Activated T-cell treated with anti-CD3 and anti-CD28 coated beads, Interleukin-2, amount 50 U/mL, for 4 hours (primary cell): Measurements from ENCODE around the gene ZNF668. TPM values are rescaled to one million over a fixed set of nuclear protein-coding genes. Genes with fewer than 3 reads are reported as not detected.

Experiments used
- total RNA-seq, 3 donors: library from RNA; stranded (reverse); gene quantifications; one replicate each; pipeline ENCODE4 v1.2.1, GENCODE V29; 2021

Gene ZNF668
- total RNA-seq, 3 donors from 2014 or later = 18.1 to 19.4 (median 19.2) TPM

Other genes with a start within 250 kb of the ZNF668 start
- gene BCL7C, start 180.2 kb downstream of the ZNF668 start, total RNA-seq = 10 to 100 TPM; 22.1 to 24.8 (median 23.7) TPM
- gene CTF1, start 177.6 kb downstream of the ZNF668 start, total RNA-seq = under 1 TPM; 0.18 to 0.33 (median 0.28) TPM
- gene FBXL19, start 150.7 kb downstream of the ZNF668 start, total RNA-seq = 10 to 100 TPM; 25.8 to 31.3 (median 30.8) TPM
- 1 to 10 TPM; 1.5 to 3.3 (median 2.8) TPM for gene ORAI3, start 125.2 kb downstream of the ZNF668 start, total RNA-seq
- gene SETD1A, start 116.5 kb downstream of the ZNF668 start, total RNA-seq = 10 to 100 TPM; 39.3 to 49.0 (median 40.5) TPM
- 1 to 10 TPM; 1.2 to 2.0 (median 1.3) TPM for gene HSD3B7, start 89.0 kb downstream of the ZNF668 start, total RNA-seq
- gene STX1B, start 63.6 kb downstream of the ZNF668 start, total RNA-seq = under 1 TPM; 0.25 to 0.69 (median 0.43) TPM
- gene STX4, start 40.7 kb downstream of the ZNF668 start, total RNA-seq = 10 to 100 TPM; 53.1 to 81.7 (median 63.8) TPM
- gene ZNF646, start 182 bp upstream of the ZNF668 start, total RNA-seq = 10 to 100 TPM; 22.3 to 26.1 (median 22.7) TPM
- gene PRSS53, start 14.7 kb upstream of the ZNF668 start, total RNA-seq = 1 to 10 TPM; 4.6 to 5.6 (median 4.9) TPM
- gene VKORC1, start 20.6 kb upstream of the ZNF668 start, total RNA-seq = 10 to 100 TPM; 62.8 to 63.8 (median 63.5) TPM
- gene BCKDK, start 34.1 kb upstream of the ZNF668 start, total RNA-seq = 10 to 100 TPM; 41.9 to 46.5 (median 43.2) TPM
- 10 to 100 TPM; 59.8 to 63.9 (median 61.9) TPM for gene KAT8, start 43.4 kb upstream of the ZNF668 start, total RNA-seq
- gene PRSS8, start 61.5 kb upstream of the ZNF668 start, total RNA-seq = under 1 TPM; 0.11 to 0.58 (median 0.38) TPM
- gene PRSS36, start 75.8 kb upstream of the ZNF668 start, total RNA-seq = under 1 TPM in 2 of 3 donors, not detected in 1; 0.40 to 0.78 TPM
- gene FUS, start 105.9 kb upstream of the ZNF668 start, total RNA-seq = 100 to 1,000 TPM; 783 to 850 (median 809) TPM
- gene PYCARD, start 128.5 kb upstream of the ZNF668 start, total RNA-seq = 1 to 10 TPM; 1.3 to 2.7 (median 2.5) TPM
- gene TRIM72, start 139.9 kb upstream of the ZNF668 start, total RNA-seq = not detected
- gene PYDC1, start 142.9 kb upstream of the ZNF668 start, total RNA-seq = not detected
- 1 to 10 TPM in 1 of 3 donors, under 1 TPM in 2; 0.90 to 1.8 (median 0.99) TPM for gene ITGAM, start 185.7 kb upstream of the ZNF668 start, total RNA-seq